ENCODE results near the gene MNDA.
"Not testable (repeated sequence)": the region's sequence is repeated elsewhere in the genome, so short reads cannot be mapped to it uniquely, and the experiment has no call there.

MNDA gene

GRCh38 chr1:158840236-158840635 lies 9.1 kb downstream of the MNDA start:
- TF ChIP-seq CTCF (IDR thresholded peaks at IDR 0.05; ENCODE audit: borderline replicate concordance, extremely low read depth, low read length, poor library complexity, severe bottlenecking) (no peak), EZH2 (IDR thresholded peaks at IDR 0.05; ENCODE audit: borderline replicate concordance, low read depth, low read length, severe bottlenecking) (no peak)
- H3K9me3 ChIP-seq (ENCODE audit: insufficient read depth, low read length, severe bottlenecking) = no peaks in the 10 kb centered on the region
- H3K4me1 ChIP-seq (ENCODE audit: insufficient read depth, low read length) = no peaks in the 10 kb centered on the region
- peaks cover 17% of the 10 kb centered on the region for H3K27me3 ChIP-seq (ENCODE audit: insufficient read depth, low read length, poor library complexity)
- H3K27ac ChIP-seq (ENCODE audit: low read length) = no peak overlapping the region
- H3K4me3 ChIP-seq (ENCODE audit: low read depth in 1 of 2, low read length in 2 of 2) = no peak overlapping the region
- H2AFZ ChIP-seq (ENCODE audit: low read depth, low read length) = no peak overlapping the region
- H4K20me1 ChIP-seq (ENCODE audit: insufficient read depth, low read length) = no peaks in the 10 kb centered on the region
- no peak overlapping the region for H3K9ac ChIP-seq (ENCODE audit: low read depth, low read length)
- no peak overlapping the region for H3K4me2 ChIP-seq (ENCODE audit: insufficient read depth, low read length)
- ATAC-seq (ENCODE audit: insufficient read depth, low read depth) (no peak), DNase-seq (no peak)
- H3K79me2 ChIP-seq (ENCODE audit: insufficient read depth, low read length) = no peaks in the 10 kb centered on the region
- H3K36me3 ChIP-seq (ENCODE audit: insufficient read depth, low read length) = no peaks in the 10 kb centered on the region

- H3K27ac ChIP-seq (ENCODE audit: low read length) = no peak overlapping the region
- H3K79me2 ChIP-seq (ENCODE audit: insufficient read depth, low read length) = no peaks in the 10 kb centered on the region
- no peaks in the 10 kb centered on the region for H4K20me1 ChIP-seq (ENCODE audit: insufficient read depth, low read length)
- no peak overlapping the region for H3K4me3 ChIP-seq (ENCODE audit: low read depth in 1 of 2, low read length in 2 of 2)
- no peak overlapping the region for H2AFZ ChIP-seq (ENCODE audit: low read depth, low read length)
- no peak overlapping the region for H3K4me2 ChIP-seq (ENCODE audit: insufficient read depth, low read length)
- TF ChIP-seq CTCF (IDR thresholded peaks at IDR 0.05; ENCODE audit: borderline replicate concordance, extremely low read depth, low read length, poor library complexity, severe bottlenecking) = no peak
- TF ChIP-seq EZH2 (IDR thresholded peaks at IDR 0.05; ENCODE audit: borderline replicate concordance, low read depth, low read length, severe bottlenecking) = no peak
- no peaks in the 10 kb centered on the region for H3K4me1 ChIP-seq (ENCODE audit: insufficient read depth, low read length)
- no peaks in the 10 kb centered on the region for H3K36me3 ChIP-seq (ENCODE audit: insufficient read depth, low read length)
- no peaks in the 10 kb centered on the region for H3K27me3 ChIP-seq (ENCODE audit: insufficient read depth, low read length, poor library complexity)
- no peak overlapping the region for H3K9ac ChIP-seq (ENCODE audit: low read depth, low read length)
- H3K9me3 ChIP-seq (ENCODE audit: insufficient read depth, low read length, severe bottlenecking) = no peaks in the 10 kb centered on the region
- DNase-seq (no peak), ATAC-seq (ENCODE audit: insufficient read depth, low read depth) (no peak)
Measured at GRCh38 chr1:158864595-158864994, 33.4 kb downstream of the MNDA start.

- H2AFZ ChIP-seq (ENCODE audit: low read depth, low read length); H3K9ac ChIP-seq (ENCODE audit: low read depth, low read length); H3K36me3 ChIP-seq (ENCODE audit: insufficient read depth, low read length); H3K4me3 ChIP-seq (ENCODE audit: low read depth in 1 of 2, low read length in 2 of 2); H3K4me1 ChIP-seq (ENCODE audit: insufficient read depth, low read length); H3K4me2 ChIP-seq (ENCODE audit: insufficient read depth, low read length); H3K27ac ChIP-seq (ENCODE audit: low read length); H3K9me3 ChIP-seq (ENCODE audit: insufficient read depth, low read length, severe bottlenecking); H4K20me1 ChIP-seq (ENCODE audit: insufficient read depth, low read length); H3K27me3 ChIP-seq (ENCODE audit: insufficient read depth, low read length, poor library complexity); H3K79me2 ChIP-seq (ENCODE audit: insufficient read depth, low read length); ATAC-seq (ENCODE audit: insufficient read depth, low read depth); DNase-seq: not testable (repeated sequence)
Measured at GRCh38 chr1:158870438-158870837, 39.3 kb downstream of the MNDA start.

- H3K27ac ChIP-seq (ENCODE audit: low read length) = no peak overlapping the region
- no peak for TF ChIP-seq EZH2 (IDR thresholded peaks at IDR 0.05; ENCODE audit: borderline replicate concordance, low read depth, low read length, severe bottlenecking)
- no peak for TF ChIP-seq CTCF (IDR thresholded peaks at IDR 0.05; ENCODE audit: borderline replicate concordance, extremely low read depth, low read length, poor library complexity, severe bottlenecking)
- no peak overlapping the region for H2AFZ ChIP-seq (ENCODE audit: low read depth, low read length)
- H3K4me1 ChIP-seq (ENCODE audit: insufficient read depth, low read length) = no peaks in the 10 kb centered on the region
- no peak overlapping the region for H3K4me2 ChIP-seq (ENCODE audit: insufficient read depth, low read length)
- no peaks in the 10 kb centered on the region for H4K20me1 ChIP-seq (ENCODE audit: insufficient read depth, low read length)
- no peaks in the 10 kb centered on the region for H3K79me2 ChIP-seq (ENCODE audit: insufficient read depth, low read length)
- H3K9ac ChIP-seq (ENCODE audit: low read depth, low read length) = no peak overlapping the region
- no peak overlapping the region for H3K4me3 ChIP-seq (ENCODE audit: low read depth in 1 of 2, low read length in 2 of 2)
- ATAC-seq (ENCODE audit: insufficient read depth, low read depth) (no peak), DNase-seq (no peak)
- H3K9me3 ChIP-seq (ENCODE audit: insufficient read depth, low read length, severe bottlenecking) = no peaks in the 10 kb centered on the region
- H3K27me3 ChIP-seq (ENCODE audit: insufficient read depth, low read length, poor library complexity) = peaks cover 5% of the 10 kb centered on the region
- no peaks in the 10 kb centered on the region for H3K36me3 ChIP-seq (ENCODE audit: insufficient read depth, low read length)
Measured at GRCh38 chr1:158873141-158873540, 42.0 kb downstream of the MNDA start.
